ENCODE measurements around the gene BDKRB2.

DNA sequence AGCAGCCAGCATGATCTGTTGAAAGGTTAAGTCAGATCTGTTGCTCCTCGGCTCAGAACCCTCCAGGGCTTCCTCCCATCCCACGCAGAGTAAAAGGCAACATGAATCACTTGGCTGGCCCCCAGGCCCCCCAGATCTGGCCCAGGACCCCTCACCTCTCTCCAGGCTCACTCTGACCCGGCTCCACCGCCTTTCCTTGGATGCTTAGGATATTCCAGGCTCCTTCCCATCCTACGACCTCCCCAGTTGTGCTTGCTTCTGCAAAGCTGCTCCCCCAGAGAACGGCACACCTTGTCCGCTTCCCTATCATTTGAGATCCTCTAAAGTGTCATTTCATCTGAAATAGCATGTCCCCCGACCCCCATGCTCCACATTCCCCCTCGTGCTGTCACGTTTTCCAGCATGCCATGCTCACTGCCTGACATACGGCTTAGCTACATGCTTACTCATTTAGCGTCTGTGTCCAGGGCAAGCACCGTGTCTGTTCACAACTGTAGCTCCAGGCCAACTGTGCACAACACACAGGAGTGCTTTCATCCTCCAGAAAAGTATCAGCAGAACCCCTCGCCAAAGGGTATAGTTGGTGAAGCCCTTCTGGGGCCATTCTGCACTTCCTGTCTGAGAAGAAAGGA is 33.6 kb upstream of the BDKRB2 start:
- TF ChIP-seq, protein P1, sequence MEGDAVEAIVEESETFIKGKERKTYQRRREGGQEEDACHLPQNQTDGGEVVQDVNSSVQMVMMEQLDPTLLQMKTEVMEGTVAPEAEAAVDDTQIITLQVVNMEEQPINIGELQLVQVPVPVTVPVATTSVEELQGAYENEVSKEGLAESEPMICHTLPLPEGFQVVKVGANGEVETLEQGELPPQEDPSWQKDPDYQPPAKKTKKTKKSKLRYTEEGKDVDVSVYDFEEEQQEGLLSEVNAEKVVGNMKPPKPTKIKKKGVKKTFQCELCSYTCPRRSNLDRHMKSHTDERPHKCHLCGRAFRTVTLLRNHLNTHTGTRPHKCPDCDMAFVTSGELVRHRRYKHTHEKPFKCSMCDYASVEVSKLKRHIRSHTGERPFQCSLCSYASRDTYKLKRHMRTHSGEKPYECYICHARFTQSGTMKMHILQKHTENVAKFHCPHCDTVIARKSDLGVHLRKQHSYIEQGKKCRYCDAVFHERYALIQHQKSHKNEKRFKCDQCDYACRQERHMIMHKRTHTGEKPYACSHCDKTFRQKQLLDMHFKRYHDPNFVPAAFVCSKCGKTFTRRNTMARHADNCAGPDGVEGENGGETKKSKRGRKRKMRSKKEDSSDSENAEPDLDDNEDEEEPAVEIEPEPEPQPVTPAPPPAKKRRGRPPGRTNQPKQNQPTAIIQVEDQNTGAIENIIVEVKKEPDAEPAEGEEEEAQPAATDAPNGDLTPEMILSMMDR (conservative IDR thresholded peaks at IDR 0.05 in 1 of 2, IDR thresholded peaks at IDR 0.05 in 1 of 2; ENCODE audit: low read depth in 1 of 2, low read length in 2 of 2), result no peak
- TF ChIP-seq EZH2 (IDR thresholded peaks at IDR 0.05; ENCODE audit: low read length, missing control alignments), result no peak
